Body of pancreas (tissue), 4 donors: ENCODE measurements around the gene PGAM2. TPM values are rescaled to one million over a fixed set of nuclear protein-coding genes. Genes with fewer than 3 reads are reported as not detected.

Source experiments
- ATAC-seq: fragments of 150-250 bp; one replicate; pipeline ENCODE4 v1.9.1; 2016
- DNase-seq, 4 donors: peaks; one replicate each; pipeline ENCODE4 v3.0.0-alpha.2; 2019
- H3K27ac ChIP-seq, 4 donors: fragments of 200-600 bp; sonication (generic); 1 replicate in 3 of 4; 2 replicates in 1 of 4; pipeline versions ENCODE4 v1.5.1 to v1.6.1; 2016 to 2019; ENCODE audit warnings: mild to moderate bottlenecking in 1 of 4, mixed read lengths in 1 of 4, moderate library complexity in 1 of 4
- H3K27me3 ChIP-seq, 2 donors: fragments of 200-600 bp; sonication (generic); one replicate each; pipeline ENCODE4 v1.6.0; 2016; ENCODE audit warnings: mild to moderate bottlenecking in 1 of 2
- H3K36me3 ChIP-seq, 2 donors: fragments of 200-600 bp; sonication (generic); replicated peaks in 1 of 2; 2 replicates each; pipeline ENCODE4 v1.5.1; 2016; ENCODE audit warnings: low read depth in 2 of 2; ENCODE audit not compliant: insufficient read depth in 1 of 2
- H3K4me1 ChIP-seq: fragments of 200-600 bp; sonication (generic); one replicate; pipeline ENCODE4 v1.6.0; 2016
- H3K4me3 ChIP-seq, 2 donors: fragments of 200-600 bp; sonication (generic); 1 replicate in 1 of 2; 2 replicates in 1 of 2; pipeline ENCODE4 v1.5.1; 2016 to 2019
- H3K9me3 ChIP-seq, 3 donors: fragments of 200-600 bp; sonication (generic); 1 replicate in 2 of 3; 2 replicates in 1 of 3; pipeline ENCODE4 v1.5.1; 2016
- POLR2A ChIP-seq, 3 donors: fragments of 450-650 bp; IDR thresholded peaks; one replicate each; pipeline ENCODE4 v1.6.1; 2016; ENCODE audit warnings: antibody characterized with exemption in 3 of 3, mild to moderate bottlenecking in 2 of 3
- WGBS, 2 donors: methylation state at CpG; one replicate each; pipeline ENCODE4 v1.1.5; 2017; 5-methylcytosine and 5-hydroxymethylcytosine counted together
- intact Hi-C: fragments of 100-400 bp; cut with DNase I; formaldehyde crosslinking; loops from one replicate; pipeline ENCODE4 v1.15.1; 2023
- total RNA-seq, 2 donors: library from RNA; depleted of rRNA; stranded (reverse); fragments of >200 nt; gene quantifications; one replicate each; pipeline ENCODE4 v1.1.0, GENCODE V29; 2016
- TF ChIP-seq, protein P1 (sequence below), 7 experiments: fragments of 450-650 bp in 4 of 7; fragments of 200-600 bp in 3 of 7; sonication (generic) in 3 of 7; IDR thresholded peaks; one replicate each; pipeline ENCODE4 v1.5.1; 2016 to 2019; ENCODE audit warnings: antibody characterized with exemption in 7 of 7

Gene PGAM2
- total RNA-seq, 2 donors from 2014 or later, result 1.6 TPM; not detected in 1

DNA sequence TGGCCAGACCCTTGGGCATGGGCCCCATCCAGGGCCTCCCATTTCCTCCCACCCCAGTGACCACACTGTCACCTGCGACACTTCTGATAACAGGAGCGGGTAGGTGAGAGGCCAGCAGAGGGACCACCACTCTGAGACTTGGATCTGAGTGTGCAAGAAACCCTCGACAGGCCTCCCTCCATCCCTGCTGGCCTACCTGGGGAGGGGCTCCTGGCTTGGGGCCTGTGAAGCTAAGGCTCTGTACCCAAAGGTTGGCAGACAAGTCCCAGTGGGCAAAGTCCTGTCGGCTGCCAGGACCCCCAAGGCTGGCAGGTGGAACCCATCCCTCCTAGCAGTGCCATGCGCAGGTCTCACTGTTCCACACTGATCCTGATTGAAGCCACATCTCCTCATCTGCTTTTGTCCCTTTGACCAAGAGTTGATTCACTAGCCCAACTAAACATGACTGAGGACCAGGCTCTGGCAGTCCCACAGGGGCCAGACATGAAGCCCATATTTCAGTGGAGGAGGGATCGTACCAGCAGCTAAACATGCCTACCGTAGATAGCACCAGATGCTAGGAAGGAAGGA is 1.2 kb upstream of the PGAM2 start:
- Histone ChIP-seq H3K27ac (no peak overlapping the region), H3K9me3 (no peaks in the 10 kb centered on the region), H3K4me3 (no peak overlapping the region), H3K4me1 (peaks cover 24% of the 10 kb centered on the region), H3K36me3 (no peaks in the 10 kb centered on the region), H3K27me3 (no peaks in the 10 kb centered on the region)
- TF ChIP-seq, protein P1, sequence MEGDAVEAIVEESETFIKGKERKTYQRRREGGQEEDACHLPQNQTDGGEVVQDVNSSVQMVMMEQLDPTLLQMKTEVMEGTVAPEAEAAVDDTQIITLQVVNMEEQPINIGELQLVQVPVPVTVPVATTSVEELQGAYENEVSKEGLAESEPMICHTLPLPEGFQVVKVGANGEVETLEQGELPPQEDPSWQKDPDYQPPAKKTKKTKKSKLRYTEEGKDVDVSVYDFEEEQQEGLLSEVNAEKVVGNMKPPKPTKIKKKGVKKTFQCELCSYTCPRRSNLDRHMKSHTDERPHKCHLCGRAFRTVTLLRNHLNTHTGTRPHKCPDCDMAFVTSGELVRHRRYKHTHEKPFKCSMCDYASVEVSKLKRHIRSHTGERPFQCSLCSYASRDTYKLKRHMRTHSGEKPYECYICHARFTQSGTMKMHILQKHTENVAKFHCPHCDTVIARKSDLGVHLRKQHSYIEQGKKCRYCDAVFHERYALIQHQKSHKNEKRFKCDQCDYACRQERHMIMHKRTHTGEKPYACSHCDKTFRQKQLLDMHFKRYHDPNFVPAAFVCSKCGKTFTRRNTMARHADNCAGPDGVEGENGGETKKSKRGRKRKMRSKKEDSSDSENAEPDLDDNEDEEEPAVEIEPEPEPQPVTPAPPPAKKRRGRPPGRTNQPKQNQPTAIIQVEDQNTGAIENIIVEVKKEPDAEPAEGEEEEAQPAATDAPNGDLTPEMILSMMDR (IDR thresholded peaks at IDR 0.05), result no peak
- no peak for TF ChIP-seq POLR2A (IDR thresholded peaks at IDR 0.05)
- DNase-seq (peak in 1 of 4 donors; percentile 5), ATAC-seq (no peak)
- intact Hi-C loops, result no loop called here
- WGBS, 2 donors, result 82 to 91% methylated on average over 4 to 7 of the region's 7 CpGs

DNA sequence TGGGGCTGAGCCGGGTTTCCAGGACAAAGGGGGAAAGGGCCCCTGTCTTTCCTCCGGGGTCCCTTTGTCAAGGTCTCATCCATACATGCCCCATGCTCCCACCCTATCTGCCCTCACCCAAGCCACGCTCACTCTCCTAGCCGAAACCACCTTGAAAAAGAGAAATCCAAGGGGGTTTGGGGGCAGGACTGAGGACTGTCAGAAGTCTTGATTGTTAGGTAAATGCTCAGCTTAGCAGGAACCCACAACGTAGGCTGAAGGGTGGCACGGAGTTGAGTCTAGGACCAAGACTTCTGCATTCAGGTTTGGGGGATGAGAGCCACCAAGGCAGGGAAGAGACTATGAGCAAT is 719 bp upstream of the PGAM2 start:
- DNase-seq (peak in 1 of 4 donors; percentile 4), ATAC-seq (no peak)
- Histone ChIP-seq H3K27ac (no peak overlapping the region), H3K4me1 (peaks cover 24% of the 10 kb centered on the region), H3K9me3 (no peaks in the 10 kb centered on the region), H3K4me3 (no peak overlapping the region), H3K36me3 (peaks cover 0 to 3% of the 10 kb centered on the region in 2 donors), H3K27me3 (no peaks in the 10 kb centered on the region)
- 43 to 55% methylated on average over 6 of the region's 6 CpGs for WGBS, 2 donors
- intact Hi-C loops, result no loop called here
- TF ChIP-seq, protein P1 (IDR thresholded peaks at IDR 0.05), result no peak
- TF ChIP-seq POLR2A (IDR thresholded peaks at IDR 0.05), result no peak

DNA sequence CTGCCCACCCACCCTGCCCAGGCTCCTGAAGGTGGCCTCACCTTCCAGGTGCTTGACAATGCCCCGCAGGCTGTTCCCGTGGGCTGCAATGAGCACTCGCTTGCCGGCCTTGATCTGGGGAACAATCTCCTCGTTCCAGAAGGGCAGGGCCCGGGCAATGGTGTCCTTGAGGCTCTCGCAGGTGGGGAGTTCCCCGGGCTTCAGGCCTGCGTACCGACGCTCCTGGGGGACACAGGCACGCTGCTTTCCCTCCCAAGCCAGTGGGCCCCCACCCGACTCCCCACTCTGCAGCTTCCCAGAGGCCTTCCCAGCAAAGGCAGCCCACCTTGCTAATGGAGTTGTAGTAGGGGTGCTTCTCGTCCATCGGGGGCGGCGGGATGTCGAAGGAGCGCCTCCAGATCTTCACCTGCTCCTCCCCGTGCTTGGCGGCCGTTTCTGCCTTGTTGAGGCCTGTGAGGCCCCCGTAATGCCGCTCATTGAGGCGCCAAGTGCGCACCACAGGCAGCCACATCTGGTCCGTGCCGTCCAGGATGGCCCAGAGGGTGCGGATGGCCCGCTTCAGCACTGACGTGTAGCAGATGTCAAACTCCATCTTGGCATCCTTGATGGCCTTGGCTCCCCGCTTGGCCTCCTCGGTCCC is 456 bp downstream of the PGAM2 start:
- TF ChIP-seq, protein P1 (IDR thresholded peaks at IDR 0.05), result no peak
- TF ChIP-seq POLR2A (IDR thresholded peaks at IDR 0.05), result no peak
- 7 to 18% methylated on average over 5 to 33 of the region's 33 CpGs for WGBS, 2 donors
- Histone ChIP-seq H3K27me3 (no peaks in the 10 kb centered on the region), H3K27ac (no peak overlapping the region), H3K9me3 (no peaks in the 10 kb centered on the region), H3K36me3 (peaks cover 4 to 12% of the 10 kb centered on the region in 2 donors), H3K4me1 (peaks cover 24% of the 10 kb centered on the region), H3K4me3 (no peak overlapping the region)
- ATAC-seq (peak; percentile 58), DNase-seq (peak in 3 of 4 donors; percentile 47 to 56 (median 50))
- intact Hi-C loops, result no loop called here

DNA sequence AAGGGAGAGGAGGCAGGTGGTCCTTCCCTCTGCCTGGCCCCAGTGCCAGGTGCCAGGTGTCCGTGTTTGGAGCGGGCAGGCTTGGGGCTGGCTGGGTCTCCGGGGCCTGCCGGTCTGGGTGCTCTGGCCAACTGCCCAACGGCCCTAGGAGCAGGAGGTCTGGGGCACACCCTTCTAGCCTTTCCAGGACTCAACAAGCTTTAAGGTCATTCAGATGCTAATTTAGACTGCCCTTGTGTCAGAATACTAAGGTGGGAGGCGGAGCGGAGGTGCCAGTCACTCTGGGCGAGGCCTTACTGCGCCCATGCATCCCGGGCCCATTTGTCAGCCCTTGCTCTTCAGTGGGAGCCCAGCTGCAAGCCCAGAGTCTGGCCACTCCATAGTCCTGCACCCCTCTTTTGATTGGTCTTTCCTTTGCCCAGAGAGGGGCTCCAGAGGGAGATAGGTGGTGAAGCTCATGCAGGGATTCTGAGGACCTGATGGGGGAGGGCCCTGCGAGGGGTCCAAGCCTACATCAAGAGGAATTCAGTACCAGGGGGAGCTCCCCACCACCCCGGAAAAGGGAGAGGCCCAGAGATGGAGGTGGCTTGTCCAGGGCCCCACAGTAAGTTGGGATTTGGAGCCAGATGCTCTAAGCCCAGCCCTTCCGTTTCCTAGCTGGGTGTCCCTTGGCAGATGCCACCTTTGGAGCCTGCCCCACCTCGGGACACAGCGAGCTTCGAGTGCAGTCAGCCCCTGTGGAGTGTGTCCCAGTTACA is 1.3 kb downstream of the PGAM2 start:
- peak in 2 of 4 donors; percentile 6 to 22 for DNase-seq

More for the DNA sequence above, 1.3 kb downstream of the PGAM2 start:
- Histone ChIP-seq H3K4me3 (no peak overlapping the region), H3K27me3 (no peaks in the 10 kb centered on the region), H3K36me3 (peaks cover 8 to 19% of the 10 kb centered on the region in 2 donors), H3K9me3 (no peaks in the 10 kb centered on the region), H3K27ac (no peak overlapping the region), H3K4me1 (peaks cover 24% of the 10 kb centered on the region)
- WGBS, 2 donors, result 70 to 80% methylated on average over 9 to 16 of the region's 16 CpGs
- no peak for ATAC-seq
- TF ChIP-seq, protein P1 (IDR thresholded peaks at IDR 0.05), result no peak
- TF ChIP-seq POLR2A (IDR thresholded peaks at IDR 0.05), result no peak
- intact Hi-C loops, result no loop called here
